SK-N-SH (cell line): ENCODE measurements around the gene GJC3. TPM values are rescaled to one million over a fixed set of nuclear protein-coding genes. Genes with fewer than 3 reads are reported as not detected.

Experiments
- CTCF ChIA-PET: fragments of 300-600, 350-600 bp; formaldehyde crosslinking; extraction: SDS; loops from one replicate; lab custom pipeline; 2021; lab: Yijun Ruan, JAX
- POLR2A ChIA-PET: fragments of 350-600 bp; sonication (Branson Sonifier 250); formaldehyde crosslinking; extraction: SDS; loops from one replicate; lab custom pipeline; 2020; ENCODE audit warnings: antibody characterized with exemption, inconsistent platforms; lab: Yijun Ruan, JAX
- DNase-seq: peaks from one replicate; pipeline ENCODE4 v3.0.0; 2012
- H2AFZ ChIP-seq: fragments of 200-600 bp; sonication (generic); 2 replicates; pipeline ENCODE4 v1.8.1; 2016; ENCODE audit warnings: antibody characterized with exemption, mild to moderate bottlenecking, low read depth
- H3F3A ChIP-seq: fragments of 200-600 bp; sonication (generic); replicated peaks from 2 replicates; pipeline ENCODE3; 2016; ENCODE audit warnings: antibody characterized with exemption, mild to moderate bottlenecking; ENCODE audit not compliant: insufficient read depth
- H3K27ac ChIP-seq, 2 experiments: fragments of 200-500 bp in 1 of 2; fragments of 200-600 bp in 1 of 2; sonication (Bioruptor generic) in 1 of 2; sonication (generic), shearing (Covaris generic) in 1 of 2; 2 replicates each; pipeline versions ENCODE4 v1.5.1 to v1.6.1; 2014 to 2016; ENCODE audit warnings: low read depth in 2 of 2, inconsistent platforms in 1 of 2, low read length in 1 of 2, mild to moderate bottlenecking in 1 of 2, mixed read lengths in 1 of 2
- H3K27me3 ChIP-seq: fragments of 200-600 bp; sonication (generic), shearing (Covaris generic); 2 replicates; pipeline ENCODE4 v1.6.1; 2016; ENCODE audit warnings: mixed run types; ENCODE audit not compliant: insufficient read depth
- H3K36me3 ChIP-seq, 2 experiments: fragments of 200-500 bp in 1 of 2; fragments of 200-600 bp in 1 of 2; sonication (Bioruptor generic) in 1 of 2; sonication (generic) in 1 of 2; replicated peaks in 1 of 2; 2 replicates each; pipeline versions ENCODE3 to v1.5.1; 2014 to 2016; ENCODE audit warnings: low read length in 1 of 2, mild to moderate bottlenecking in 1 of 2; ENCODE audit not compliant: insufficient read depth in 2 of 2, control insufficient read depth in 1 of 2
- H3K4me1 ChIP-seq, 2 experiments: fragments of 200-500 bp in 1 of 2; fragments of 200-600 bp in 1 of 2; sonication (Bioruptor generic) in 1 of 2; sonication (generic), shearing (Covaris generic) in 1 of 2; 2 replicates each; pipeline versions ENCODE4 v1.5.1 to v1.6.1; 2014 to 2016; ENCODE audit warnings: low read depth in 1 of 2, low read length in 1 of 2, mixed run types in 1 of 2; ENCODE audit not compliant: insufficient read depth in 2 of 2, control insufficient read depth in 1 of 2
- H3K4me2 ChIP-seq: fragments of 200-600 bp; sonication (generic), shearing (Covaris generic); 2 replicates; pipeline ENCODE4 v1.6.1; 2017; ENCODE audit warnings: mixed run types
- H3K4me3 ChIP-seq, 2 experiments: fragments of 200-500 bp in 1 of 2; fragments of 200-600 bp in 1 of 2; sonication (Bioruptor generic) in 1 of 2; sonication (generic), shearing (Covaris generic) in 1 of 2; 2 replicates each; pipeline versions ENCODE4 v1.5.1 to v1.8.1; 2014 to 2016; ENCODE audit warnings: low read depth in 2 of 2, inconsistent platforms in 1 of 2, low read length in 1 of 2, mild to moderate bottlenecking in 1 of 2, mixed read lengths in 1 of 2, moderate library complexity in 1 of 2
- H3K79me2 ChIP-seq: fragments of 200-600 bp; sonication (generic); 2 replicates; pipeline ENCODE4 v1.8.1; 2017; ENCODE audit warnings: mild to moderate bottlenecking; ENCODE audit not compliant: insufficient read depth
- H3K9ac ChIP-seq: fragments of 200-600 bp; sonication (generic); 2 replicates; pipeline ENCODE4 v1.6.1; 2017; ENCODE audit warnings: mixed run types
- H3K9me2 ChIP-seq: fragments of 200-600 bp; sonication (generic); 2 replicates; pipeline ENCODE4 v1.6.1; 2017; ENCODE audit warnings: mixed run types
- H3K9me3 ChIP-seq: fragments of 200-600 bp; sonication (generic); 2 replicates; pipeline ENCODE4 v1.6.1; 2017; ENCODE audit warnings: mixed run types, mild to moderate bottlenecking, moderate library complexity
- H4K20me1 ChIP-seq: fragments of 200-600 bp; sonication (generic); 2 replicates; pipeline ENCODE4 v1.6.1; 2017; ENCODE audit warnings: mild to moderate bottlenecking, mixed run types; ENCODE audit not compliant: insufficient read depth
- EZH2phosphoT487 ChIP-seq: fragments of 200-600 bp; sonication (generic); IDR thresholded peaks from 2 replicates; pipeline ENCODE4 v1.6.1; 2017; ENCODE audit warnings: low read depth, mixed run types, mild to moderate bottlenecking, antibody characterized with exemption, moderate library complexity, borderline replicate concordance
- JUND ChIP-seq: IDR thresholded peaks from 2 replicates; pipeline ENCODE4 v1.4.0; 2012
- MAX ChIP-seq: IDR thresholded peaks from 2 replicates; pipeline ENCODE4 v1.4.0; 2012; ENCODE audit warnings: low read depth
- RAD21 ChIP-seq: IDR thresholded peaks from 2 replicates; pipeline ENCODE4 v1.6.1; 2012; ENCODE audit warnings: mild to moderate bottlenecking, low read length
- RCOR1 ChIP-seq: fragments of 150-350 bp; IDR thresholded peaks from 2 replicates; pipeline ENCODE4 v1.6.1; 2017; ENCODE audit warnings: antibody characterized with exemption, low read length
- RFX5 ChIP-seq: IDR thresholded peaks from 2 replicates; pipeline ENCODE4 v1.6.1; 2012; ENCODE audit warnings: mild to moderate bottlenecking, improper control_type of control experiment, low read length
- SIN3A ChIP-seq: IDR thresholded peaks from 2 replicates; pipeline ENCODE4 v1.6.1; 2012; ENCODE audit warnings: low read depth, mild to moderate bottlenecking, low read length, moderate library complexity, borderline replicate concordance
- SMC3 ChIP-seq: IDR thresholded peaks from 2 replicates; pipeline ENCODE4 v1.6.1; 2012; ENCODE audit warnings: low read depth, low read length, improper control_type of control experiment
- WGBS: methylation state at CpG from one replicate; pipeline ENCODE4 v1.1.6; 2017; ENCODE audit warnings: low lambda C conversion rate; 5-methylcytosine and 5-hydroxymethylcytosine counted together
- polyA plus RNA-seq, 3 experiments: library from polyadenylated mRNA; depleted of rRNA; stranded (reverse); fragments of >200 nt; gene quantifications; 2 replicates each; pipeline ENCODE4 v1.2.3, GENCODE V29; 2012
- TF ChIP-seq, protein P1 (sequence below): fragments of 200-600 bp; sonication (generic); IDR thresholded peaks from 2 replicates; pipeline ENCODE4 v1.6.1; 2017; ENCODE audit warnings: antibody characterized with exemption, mild to moderate bottlenecking, moderate library complexity
- TF ChIP-seq, protein P2 (sequence below): IDR thresholded peaks from 2 replicates; pipeline ENCODE4 v1.6.1; 2012; ENCODE audit warnings: mild to moderate bottlenecking, low read depth, low read length, moderate library complexity

Gene GJC3
- polyA plus RNA-seq, 1 of the 3 experiments (the other 2 are of a cell fraction): not detected

DNA sequence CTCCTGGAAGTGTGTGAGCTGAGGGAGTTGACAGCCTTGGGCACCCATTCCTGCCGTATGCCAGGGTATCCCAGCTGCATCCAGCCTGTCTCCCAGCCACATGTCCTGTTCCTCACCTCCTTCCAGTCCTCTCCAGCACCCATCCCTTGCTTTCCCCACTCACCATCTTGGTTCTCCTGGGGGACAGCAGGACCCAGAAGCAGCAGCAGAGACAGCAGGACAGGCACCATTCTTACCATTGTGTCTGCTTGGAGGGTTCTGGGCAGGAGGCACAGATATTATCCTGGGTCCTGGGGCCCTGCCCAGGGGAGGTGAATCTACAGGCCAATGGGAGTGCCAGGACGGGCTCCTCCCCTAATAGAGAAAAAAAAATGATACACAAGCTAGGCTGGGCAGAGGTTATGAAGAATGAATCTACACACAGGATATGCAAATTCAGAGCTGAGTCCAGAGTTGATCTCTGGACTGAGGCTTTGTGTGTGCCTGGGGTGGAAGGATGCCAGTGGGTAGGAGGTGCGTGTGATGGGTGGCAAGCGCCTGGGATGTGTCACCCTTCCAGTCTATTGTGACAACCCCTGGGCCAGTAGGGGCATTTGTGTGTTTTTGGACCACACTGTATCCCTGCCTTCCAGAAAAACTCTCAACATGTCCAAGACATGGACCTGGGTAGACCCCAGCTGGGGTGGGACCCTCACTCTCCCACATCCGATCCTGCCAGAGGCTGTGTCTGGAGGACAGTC lies 46.5 kb upstream of the GJC3 start, which contains the start of gene AZGP1:
AZGP1 (minus strand) TSS at position 250 of the 740 bp plus-strand sequence; CDS start at position 239, 11 bp downstream.
- Histone ChIP-seq H2AFZ (no peak within 1 kb of the TSS), H3K9ac (no peak within 1 kb of the TSS), H3K4me3 (no peak within 1 kb of the TSS), H3K4me2 (no peak within 1 kb of the TSS), H3K27ac (no peak within 1 kb of the TSS), H3F3A (no peaks in the 10 kb centered on the region), H4K20me1 (no peaks in the 10 kb centered on the region), H3K4me1 (no peaks in the 10 kb centered on the region; a peak in 1 of 4 replicates), H3K36me3 (no peaks in the 10 kb centered on the region), H3K9me3 (no peaks in the 10 kb centered on the region), H3K27me3 (peaks cover 24% of the 10 kb centered on the region; the same call in 1 of the 2 replicates), H3K79me2 (no peaks in the 10 kb centered on the region), H3K9me2 (no peaks in the 10 kb centered on the region)
- 19% methylated on average over 5 of the region's 5 CpGs for WGBS
- POLR2A ChIA-PET: no interaction called here
- CTCF ChIA-PET: interaction anchor here (1.2 to 6.5 kb wide), 2 partner anchors 16 to 62 kb away, joined by 3 to 103 read pairs; no protein-coding TSS in a partner anchor
- DNase-seq: no peak
- TF ChIP-seq JUND (no peak), SIN3A (no peak), RCOR1 (no peak), EZH2phosphoT487 (no peak), RFX5 (no peak), RAD21 (no peak), MAX (no peak), SMC3 (no peak)
- TF ChIP-seq, protein P1, sequence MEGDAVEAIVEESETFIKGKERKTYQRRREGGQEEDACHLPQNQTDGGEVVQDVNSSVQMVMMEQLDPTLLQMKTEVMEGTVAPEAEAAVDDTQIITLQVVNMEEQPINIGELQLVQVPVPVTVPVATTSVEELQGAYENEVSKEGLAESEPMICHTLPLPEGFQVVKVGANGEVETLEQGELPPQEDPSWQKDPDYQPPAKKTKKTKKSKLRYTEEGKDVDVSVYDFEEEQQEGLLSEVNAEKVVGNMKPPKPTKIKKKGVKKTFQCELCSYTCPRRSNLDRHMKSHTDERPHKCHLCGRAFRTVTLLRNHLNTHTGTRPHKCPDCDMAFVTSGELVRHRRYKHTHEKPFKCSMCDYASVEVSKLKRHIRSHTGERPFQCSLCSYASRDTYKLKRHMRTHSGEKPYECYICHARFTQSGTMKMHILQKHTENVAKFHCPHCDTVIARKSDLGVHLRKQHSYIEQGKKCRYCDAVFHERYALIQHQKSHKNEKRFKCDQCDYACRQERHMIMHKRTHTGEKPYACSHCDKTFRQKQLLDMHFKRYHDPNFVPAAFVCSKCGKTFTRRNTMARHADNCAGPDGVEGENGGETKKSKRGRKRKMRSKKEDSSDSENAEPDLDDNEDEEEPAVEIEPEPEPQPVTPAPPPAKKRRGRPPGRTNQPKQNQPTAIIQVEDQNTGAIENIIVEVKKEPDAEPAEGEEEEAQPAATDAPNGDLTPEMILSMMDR: no peak
- TF ChIP-seq, protein P2, sequence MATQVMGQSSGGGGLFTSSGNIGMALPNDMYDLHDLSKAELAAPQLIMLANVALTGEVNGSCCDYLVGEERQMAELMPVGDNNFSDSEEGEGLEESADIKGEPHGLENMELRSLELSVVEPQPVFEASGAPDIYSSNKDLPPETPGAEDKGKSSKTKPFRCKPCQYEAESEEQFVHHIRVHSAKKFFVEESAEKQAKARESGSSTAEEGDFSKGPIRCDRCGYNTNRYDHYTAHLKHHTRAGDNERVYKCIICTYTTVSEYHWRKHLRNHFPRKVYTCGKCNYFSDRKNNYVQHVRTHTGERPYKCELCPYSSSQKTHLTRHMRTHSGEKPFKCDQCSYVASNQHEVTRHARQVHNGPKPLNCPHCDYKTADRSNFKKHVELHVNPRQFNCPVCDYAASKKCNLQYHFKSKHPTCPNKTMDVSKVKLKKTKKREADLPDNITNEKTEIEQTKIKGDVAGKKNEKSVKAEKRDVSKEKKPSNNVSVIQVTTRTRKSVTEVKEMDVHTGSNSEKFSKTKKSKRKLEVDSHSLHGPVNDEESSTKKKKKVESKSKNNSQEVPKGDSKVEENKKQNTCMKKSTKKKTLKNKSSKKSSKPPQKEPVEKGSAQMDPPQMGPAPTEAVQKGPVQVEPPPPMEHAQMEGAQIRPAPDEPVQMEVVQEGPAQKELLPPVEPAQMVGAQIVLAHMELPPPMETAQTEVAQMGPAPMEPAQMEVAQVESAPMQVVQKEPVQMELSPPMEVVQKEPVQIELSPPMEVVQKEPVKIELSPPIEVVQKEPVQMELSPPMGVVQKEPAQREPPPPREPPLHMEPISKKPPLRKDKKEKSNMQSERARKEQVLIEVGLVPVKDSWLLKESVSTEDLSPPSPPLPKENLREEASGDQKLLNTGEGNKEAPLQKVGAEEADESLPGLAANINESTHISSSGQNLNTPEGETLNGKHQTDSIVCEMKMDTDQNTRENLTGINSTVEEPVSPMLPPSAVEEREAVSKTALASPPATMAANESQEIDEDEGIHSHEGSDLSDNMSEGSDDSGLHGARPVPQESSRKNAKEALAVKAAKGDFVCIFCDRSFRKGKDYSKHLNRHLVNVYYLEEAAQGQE: no peak
